ENCODE results near the gene GPC2.
A peak's percentile ranks its signal among the peaks of the same experiment; 100 is the strongest.
"Not testable (repeated sequence)": the region's sequence is repeated elsewhere in the genome, so short reads cannot be mapped to it uniquely, and the experiment has no call there.

GPC2 gene

DNA sequence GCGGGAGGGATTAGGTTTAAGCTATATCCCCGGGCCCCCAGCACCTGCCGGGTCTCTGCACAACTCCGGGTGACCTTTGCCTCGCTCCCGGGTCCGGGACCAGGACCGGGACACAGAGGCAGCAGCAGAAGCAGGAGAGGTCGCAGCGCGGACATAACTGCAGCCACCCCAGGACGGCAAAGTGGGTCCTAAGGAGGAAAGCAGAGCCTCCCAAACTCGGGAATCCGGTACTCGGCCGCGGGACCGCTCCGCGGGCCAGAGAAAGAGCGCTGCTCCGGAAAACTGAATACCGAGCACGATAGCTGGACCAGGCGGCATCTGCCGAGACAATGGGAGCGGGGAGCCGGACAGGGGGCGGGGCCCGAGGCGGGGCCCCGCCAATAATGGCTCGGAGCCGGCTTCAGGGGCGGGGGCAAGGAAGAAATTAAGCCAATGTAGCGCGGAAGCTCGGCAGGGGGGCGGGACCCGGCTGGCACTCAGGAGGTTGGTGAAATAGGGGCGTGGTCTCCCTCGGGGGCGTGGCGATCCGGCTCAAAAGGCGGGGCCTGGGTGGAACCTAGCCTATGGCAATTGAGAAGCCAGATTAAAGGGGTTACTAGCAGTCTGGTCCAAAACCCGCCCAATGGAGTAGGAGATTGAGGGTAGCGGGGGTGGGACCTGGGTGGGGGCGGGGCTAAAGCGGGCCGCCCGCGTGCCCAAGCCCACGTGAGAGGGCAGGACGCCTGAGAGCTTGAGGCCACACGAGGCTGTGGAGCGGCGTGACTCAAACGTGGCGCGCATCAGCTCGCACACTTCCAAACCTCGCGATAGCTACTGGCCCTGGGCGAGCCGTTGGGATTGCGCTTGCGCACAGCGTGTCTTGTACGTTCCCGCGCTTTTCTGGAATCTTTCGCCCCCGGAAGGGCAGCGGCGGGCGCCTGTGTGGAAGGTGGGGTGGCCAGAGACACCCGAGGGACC lies at the start of gene GPC2, which contains the start of gene STAG3:
Gene GPC2, minus strand, starts transcription at position 337 of the 957 bp plus-strand sequence. Its CDS starts 182 bp downstream, at position 155.
Gene STAG3, plus strand, starts transcription at position 874 of the 957 bp plus-strand sequence. CDS start 2,639 bp downstream, outside the sequence.
- DNase-seq (ENCODE audit: extremely low read depth in 1 of 2, low read depth in 1 of 2): peak; percentile 91 to 97

DNA sequence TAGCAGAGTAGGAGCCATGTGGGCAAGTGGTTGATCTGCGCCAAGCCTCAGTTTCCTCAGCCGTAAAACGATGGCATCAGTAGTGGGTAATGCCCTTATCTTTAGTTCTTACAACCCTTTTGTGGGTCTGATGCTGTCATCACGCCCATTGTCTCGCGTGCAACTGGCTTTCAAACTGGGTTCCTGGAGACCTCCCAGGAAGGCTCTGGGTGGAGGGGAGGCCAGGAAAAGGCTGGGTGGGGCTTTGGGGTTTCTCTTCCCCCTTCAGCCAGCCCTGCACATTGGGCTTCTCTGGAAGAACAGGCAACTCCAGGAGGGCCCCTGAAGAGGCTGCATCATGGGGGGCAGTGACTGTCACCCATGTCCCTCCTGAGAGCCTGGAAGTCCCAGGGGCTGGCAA lies 47.7 kb upstream of the GPC2 start:
- not testable (repeated sequence) for DNase-seq (ENCODE audit: extremely low read depth in 1 of 2, low read depth in 1 of 2)

GRCh38 chr7:100223376-100223927 lies 46.3 kb upstream of the GPC2 start:
- DNase-seq (ENCODE audit: extremely low read depth in 1 of 2, low read depth in 1 of 2): not testable (repeated sequence)

GRCh38 chr7:100222445-100223132 lies 45.4 kb upstream of the GPC2 start:
- DNase-seq (ENCODE audit: extremely low read depth in 1 of 2, low read depth in 1 of 2): no peak

- no peak for DNase-seq (ENCODE audit: extremely low read depth in 1 of 2, low read depth in 1 of 2)
Measured at GRCh38 chr7:100221767-100222444, 44.7 kb upstream of the GPC2 start.

DNA sequence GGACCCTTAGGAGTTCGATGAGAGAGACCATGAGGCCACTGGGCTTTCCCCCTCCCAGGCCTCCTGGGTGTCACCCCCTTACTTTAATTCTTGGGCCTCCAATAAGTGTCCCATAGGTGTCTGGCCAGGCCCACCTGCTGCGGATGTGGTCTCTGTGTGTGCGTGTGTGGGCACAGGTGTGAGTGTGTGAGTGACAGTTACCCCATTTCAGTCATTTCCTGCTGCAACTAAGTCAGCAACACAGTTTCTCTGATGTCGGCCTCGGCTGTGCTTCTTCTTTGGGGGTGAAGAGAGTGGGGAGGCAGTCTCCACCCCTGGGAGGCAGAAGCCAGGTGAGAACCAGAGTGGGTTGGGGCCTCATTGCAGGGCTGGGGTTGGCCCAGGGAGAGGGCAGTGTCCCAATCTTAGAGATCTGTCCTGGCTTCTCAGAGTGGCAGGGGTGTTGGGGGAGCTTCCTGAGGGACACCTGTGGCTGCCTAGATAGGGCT lies 44.1 kb upstream of the GPC2 start:
- peak in 1 of 2 donors; percentile 81 for DNase-seq (ENCODE audit: extremely low read depth in 1 of 2, low read depth in 1 of 2)

GRCh38 chr7:100220586-100221230 lies 43.5 kb upstream of the GPC2 start:
- DNase-seq (ENCODE audit: extremely low read depth in 1 of 2, low read depth in 1 of 2): no peak

GRCh38 chr7:100219801-100220585 lies 42.8 kb upstream of the GPC2 start, which contains the start of gene PVRIG:
TSS of gene PVRIG (plus strand) at chr7:100219949. CDS start at chr7:100219971, 22 bp downstream.
- not testable (repeated sequence) for DNase-seq (ENCODE audit: extremely low read depth in 1 of 2, low read depth in 1 of 2)

DNA sequence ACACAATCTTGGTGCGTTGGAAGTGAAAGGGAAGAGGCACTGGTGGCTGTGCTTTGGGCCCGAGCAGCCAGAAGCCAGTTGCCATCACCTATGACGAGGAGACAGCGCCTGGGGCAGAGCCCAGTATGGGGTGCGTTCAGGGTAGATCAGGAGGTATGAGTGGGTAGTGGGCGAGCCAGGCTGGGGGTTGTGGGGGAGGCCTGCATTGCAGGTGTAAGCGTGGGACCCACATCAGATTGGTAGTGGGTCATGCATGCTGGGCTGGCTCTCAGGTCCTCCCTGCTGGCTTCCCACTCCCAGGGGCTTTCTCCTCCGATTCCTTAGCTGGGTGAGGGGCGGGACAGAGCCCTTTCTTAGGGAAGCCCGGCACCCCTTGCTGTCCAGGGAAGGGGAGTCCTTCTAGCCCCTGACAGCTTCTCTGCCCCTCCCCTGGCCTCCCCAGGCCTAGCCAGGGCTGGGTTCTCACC lies 42.1 kb upstream of the GPC2 start:
- no peak for DNase-seq (ENCODE audit: extremely low read depth in 1 of 2, low read depth in 1 of 2)

GRCh38 chr7:100217934-100218333 lies 40.8 kb upstream of the GPC2 start:
- peak; percentile 53 to 73 for DNase-seq (ENCODE audit: extremely low read depth in 1 of 2, low read depth in 1 of 2)

GRCh38 chr7:100215895-100216294 lies 38.7 kb upstream of the GPC2 start:
- no peak for DNase-seq (ENCODE audit: extremely low read depth in 1 of 2, low read depth in 1 of 2)

DNA sequence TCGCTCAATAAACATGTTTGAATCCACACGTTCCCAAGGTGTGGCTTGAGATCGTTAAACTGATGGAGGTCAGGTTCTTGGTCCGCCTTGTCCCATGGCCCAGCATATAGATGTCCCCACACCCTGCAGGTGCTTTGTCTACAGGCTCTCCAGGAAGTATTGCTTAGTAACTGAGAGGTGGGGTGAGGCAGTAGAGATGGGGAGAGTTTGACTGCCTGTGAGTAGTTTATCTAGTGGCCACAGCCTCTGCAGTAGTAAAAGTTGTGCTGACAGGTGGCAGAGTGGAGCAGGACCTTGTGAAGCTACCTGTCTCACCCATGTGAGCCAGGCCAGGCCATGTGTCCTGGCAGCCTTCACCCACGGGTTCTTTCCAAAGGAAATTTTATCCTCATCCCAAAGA lies 37.2 kb upstream of the GPC2 start:
- DNase-seq (ENCODE audit: extremely low read depth in 1 of 2, low read depth in 1 of 2): not testable (repeated sequence)

DNA sequence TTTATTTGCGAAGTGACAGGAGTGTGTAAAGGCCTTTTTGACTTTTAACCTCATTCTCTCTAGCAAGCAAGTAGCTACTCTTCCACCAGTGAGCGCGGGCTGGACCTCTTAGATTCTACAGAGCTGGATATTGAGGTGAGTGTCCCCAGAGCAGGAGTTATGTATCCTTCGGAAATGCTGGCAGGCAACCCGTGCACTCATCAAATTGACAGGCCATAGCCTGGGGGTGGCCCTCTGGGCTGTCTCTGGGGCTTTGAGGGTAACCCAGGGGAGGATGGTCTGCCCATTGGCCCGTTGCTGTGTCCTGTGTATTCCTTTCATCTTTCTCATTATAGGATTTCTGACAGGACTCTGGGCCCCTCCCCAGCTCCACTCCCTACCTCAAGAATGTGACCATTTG lies 36.5 kb upstream of the GPC2 start:
- no peak for DNase-seq (ENCODE audit: extremely low read depth in 1 of 2, low read depth in 1 of 2)

DNA sequence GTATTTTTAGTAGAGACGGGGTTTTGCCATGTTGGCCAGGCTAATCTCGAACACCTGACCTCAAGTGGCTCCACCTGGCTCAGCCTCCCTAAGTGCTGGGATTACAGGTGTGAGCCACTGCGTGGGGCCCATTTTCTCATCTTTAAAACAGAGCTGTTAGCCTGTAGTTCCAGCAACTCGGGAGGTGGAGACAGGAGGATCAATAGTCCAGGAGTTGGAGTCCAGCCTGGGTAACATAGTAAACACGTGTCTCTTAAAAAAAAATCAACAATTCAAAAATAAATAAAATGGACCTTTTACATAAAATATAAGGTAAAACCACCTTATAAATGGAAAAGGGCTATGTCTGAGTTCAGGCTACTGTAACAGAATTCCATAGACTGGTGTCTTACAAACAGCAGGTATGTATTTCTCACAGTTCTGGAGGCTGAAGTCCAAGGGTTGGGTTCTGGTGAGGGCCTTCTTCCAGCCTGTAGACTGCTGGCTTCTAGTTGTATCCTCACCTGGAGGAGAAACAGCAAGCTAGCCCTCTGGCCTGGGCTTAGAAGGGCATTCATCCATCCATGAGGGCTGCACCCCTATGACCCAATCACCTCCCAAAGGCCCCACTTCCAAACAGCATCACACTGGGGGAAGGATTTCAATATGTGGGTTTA lies 35.6 kb upstream of the GPC2 start:
- DNase-seq (ENCODE audit: extremely low read depth in 1 of 2, low read depth in 1 of 2): no peak

- peak in 1 of 2 donors; percentile 69 for DNase-seq (ENCODE audit: extremely low read depth in 1 of 2, low read depth in 1 of 2)
Measured at GRCh38 chr7:100211342-100211780, 34.2 kb upstream of the GPC2 start.

DNA sequence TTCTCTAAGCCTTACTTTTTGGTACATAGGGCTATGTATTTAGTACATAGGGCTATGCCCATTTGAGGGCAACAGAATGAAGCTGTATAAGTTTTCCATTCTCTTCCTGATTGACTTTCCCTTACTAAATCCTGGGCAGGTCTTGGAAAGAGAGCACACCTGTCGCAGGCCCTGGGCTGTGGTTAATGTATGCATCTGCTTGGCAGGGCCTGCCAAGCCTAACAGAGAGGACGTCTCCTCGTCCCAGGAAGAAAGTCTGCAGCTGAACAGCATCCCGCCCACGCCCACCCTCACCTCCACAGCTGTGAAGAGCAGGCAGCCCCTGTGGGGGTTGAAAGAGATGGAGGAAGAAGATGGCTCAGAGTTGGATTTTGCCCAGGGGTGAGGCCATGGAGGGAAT lies 33.6 kb upstream of the GPC2 start:
- no peak for DNase-seq (ENCODE audit: extremely low read depth in 1 of 2, low read depth in 1 of 2)

DNA sequence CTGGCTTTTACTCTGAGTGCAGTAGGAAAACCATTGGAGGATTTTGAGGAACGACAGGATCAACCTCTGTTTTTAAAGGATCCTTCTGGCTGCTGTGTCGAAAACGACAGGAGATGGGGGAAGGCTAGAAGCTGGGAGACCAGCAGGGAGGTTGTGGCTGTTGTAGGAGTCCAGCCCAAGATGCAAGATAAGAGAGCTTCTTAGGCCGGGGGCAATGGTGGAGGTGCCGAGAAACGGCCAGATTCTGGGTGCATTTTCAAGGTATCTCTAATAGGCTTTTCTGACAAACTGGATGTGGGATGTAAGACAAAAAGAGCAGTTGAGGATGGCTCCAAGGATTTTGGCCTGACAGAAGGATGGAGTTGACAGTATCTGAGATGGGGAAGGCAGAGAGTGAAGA lies 32.3 kb upstream of the GPC2 start:
- no peak for DNase-seq (ENCODE audit: extremely low read depth in 1 of 2, low read depth in 1 of 2)

DNA sequence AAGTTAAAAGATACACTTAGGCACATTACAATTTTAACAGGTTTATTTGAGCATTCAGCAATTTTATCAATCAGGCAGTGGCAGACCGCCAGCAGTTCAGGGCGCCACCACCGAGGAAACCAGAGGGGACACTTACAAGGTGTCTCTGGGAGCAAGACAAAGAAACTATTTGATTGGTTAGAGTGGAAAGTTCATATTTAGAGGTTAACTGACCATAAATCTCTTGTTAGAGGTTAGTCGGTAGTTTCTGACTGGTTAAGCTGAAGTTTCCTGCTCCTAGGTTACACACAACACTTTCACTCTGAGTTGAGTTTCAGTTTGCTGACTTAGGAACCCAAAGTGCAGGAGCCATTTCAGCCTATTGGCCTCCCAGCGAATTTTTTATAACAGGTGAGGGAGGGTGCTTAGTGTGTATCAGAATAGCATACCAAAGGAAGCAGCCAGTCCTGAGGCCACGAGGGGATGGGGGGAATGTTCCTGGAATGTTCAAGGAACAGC lies 31.8 kb upstream of the GPC2 start:
- DNase-seq (ENCODE audit: extremely low read depth in 1 of 2, low read depth in 1 of 2): no peak
